ENCODE results near the gene ARHGEF35.
"Not testable (repeated sequence)": the region's sequence is repeated elsewhere in the genome, so short reads cannot be mapped to it uniquely, and the experiment has no call there.

DNA sequence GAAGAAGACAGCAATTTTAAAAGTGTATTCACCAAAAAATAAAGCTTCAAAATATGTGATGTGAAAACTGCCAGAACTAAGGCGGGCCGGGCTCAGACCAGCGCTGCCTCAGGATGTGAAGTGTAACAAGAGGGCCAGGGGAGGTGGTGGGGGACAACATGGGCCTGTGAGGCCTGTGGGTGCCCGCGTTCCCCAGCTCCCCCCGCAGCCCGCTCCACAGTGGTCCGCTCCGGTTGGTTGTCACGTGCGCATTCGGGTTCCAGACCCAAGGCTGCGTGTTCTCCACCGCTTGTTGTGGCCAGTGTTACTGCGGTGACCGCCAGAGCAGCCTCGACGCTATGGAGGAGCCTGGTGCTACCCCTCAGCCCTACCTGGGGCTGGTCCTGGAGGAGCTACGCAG, 12.5 kb downstream of the ARHGEF35 start, which contains the start of gene CTAGE4:
- TF ChIP-seq, protein P1, sequence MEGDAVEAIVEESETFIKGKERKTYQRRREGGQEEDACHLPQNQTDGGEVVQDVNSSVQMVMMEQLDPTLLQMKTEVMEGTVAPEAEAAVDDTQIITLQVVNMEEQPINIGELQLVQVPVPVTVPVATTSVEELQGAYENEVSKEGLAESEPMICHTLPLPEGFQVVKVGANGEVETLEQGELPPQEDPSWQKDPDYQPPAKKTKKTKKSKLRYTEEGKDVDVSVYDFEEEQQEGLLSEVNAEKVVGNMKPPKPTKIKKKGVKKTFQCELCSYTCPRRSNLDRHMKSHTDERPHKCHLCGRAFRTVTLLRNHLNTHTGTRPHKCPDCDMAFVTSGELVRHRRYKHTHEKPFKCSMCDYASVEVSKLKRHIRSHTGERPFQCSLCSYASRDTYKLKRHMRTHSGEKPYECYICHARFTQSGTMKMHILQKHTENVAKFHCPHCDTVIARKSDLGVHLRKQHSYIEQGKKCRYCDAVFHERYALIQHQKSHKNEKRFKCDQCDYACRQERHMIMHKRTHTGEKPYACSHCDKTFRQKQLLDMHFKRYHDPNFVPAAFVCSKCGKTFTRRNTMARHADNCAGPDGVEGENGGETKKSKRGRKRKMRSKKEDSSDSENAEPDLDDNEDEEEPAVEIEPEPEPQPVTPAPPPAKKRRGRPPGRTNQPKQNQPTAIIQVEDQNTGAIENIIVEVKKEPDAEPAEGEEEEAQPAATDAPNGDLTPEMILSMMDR (IDR thresholded peaks at IDR 0.05; ENCODE audit: insufficient read depth, low read length) = not testable (repeated sequence)
- not testable (repeated sequence) for TF ChIP-seq GABPA, POLR2AphosphoS5 (IDR thresholded peaks at IDR 0.05; ENCODE audit: low read depth)
- TF ChIP-seq, protein P2, sequence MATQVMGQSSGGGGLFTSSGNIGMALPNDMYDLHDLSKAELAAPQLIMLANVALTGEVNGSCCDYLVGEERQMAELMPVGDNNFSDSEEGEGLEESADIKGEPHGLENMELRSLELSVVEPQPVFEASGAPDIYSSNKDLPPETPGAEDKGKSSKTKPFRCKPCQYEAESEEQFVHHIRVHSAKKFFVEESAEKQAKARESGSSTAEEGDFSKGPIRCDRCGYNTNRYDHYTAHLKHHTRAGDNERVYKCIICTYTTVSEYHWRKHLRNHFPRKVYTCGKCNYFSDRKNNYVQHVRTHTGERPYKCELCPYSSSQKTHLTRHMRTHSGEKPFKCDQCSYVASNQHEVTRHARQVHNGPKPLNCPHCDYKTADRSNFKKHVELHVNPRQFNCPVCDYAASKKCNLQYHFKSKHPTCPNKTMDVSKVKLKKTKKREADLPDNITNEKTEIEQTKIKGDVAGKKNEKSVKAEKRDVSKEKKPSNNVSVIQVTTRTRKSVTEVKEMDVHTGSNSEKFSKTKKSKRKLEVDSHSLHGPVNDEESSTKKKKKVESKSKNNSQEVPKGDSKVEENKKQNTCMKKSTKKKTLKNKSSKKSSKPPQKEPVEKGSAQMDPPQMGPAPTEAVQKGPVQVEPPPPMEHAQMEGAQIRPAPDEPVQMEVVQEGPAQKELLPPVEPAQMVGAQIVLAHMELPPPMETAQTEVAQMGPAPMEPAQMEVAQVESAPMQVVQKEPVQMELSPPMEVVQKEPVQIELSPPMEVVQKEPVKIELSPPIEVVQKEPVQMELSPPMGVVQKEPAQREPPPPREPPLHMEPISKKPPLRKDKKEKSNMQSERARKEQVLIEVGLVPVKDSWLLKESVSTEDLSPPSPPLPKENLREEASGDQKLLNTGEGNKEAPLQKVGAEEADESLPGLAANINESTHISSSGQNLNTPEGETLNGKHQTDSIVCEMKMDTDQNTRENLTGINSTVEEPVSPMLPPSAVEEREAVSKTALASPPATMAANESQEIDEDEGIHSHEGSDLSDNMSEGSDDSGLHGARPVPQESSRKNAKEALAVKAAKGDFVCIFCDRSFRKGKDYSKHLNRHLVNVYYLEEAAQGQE (IDR thresholded peaks at IDR 0.05; ENCODE audit: insufficient replicate concordance, low read depth) = not testable (repeated sequence)
